Body of pancreas (tissue), 4 donors: Measurements from ENCODE around the gene FKBP3.

Experiments
- POLR2A ChIP-seq, 3 donors: fragments of 450-650 bp; IDR thresholded peaks; one replicate each; pipeline ENCODE4 v1.6.1; 2016; ENCODE audit warnings: antibody characterized with exemption in 3 of 3, mild to moderate bottlenecking in 2 of 3
- TF ChIP-seq, protein P1 (sequence below), 7 experiments: fragments of 450-650 bp in 4 of 7; fragments of 200-600 bp in 3 of 7; sonication (generic) in 3 of 7; IDR thresholded peaks; one replicate each; pipeline ENCODE4 v1.5.1; 2016 to 2019; ENCODE audit warnings: antibody characterized with exemption in 7 of 7

GRCh38 chr14:45083617-45083975, 50.7 kb downstream of the FKBP3 start:
- TF ChIP-seq, protein P1, sequence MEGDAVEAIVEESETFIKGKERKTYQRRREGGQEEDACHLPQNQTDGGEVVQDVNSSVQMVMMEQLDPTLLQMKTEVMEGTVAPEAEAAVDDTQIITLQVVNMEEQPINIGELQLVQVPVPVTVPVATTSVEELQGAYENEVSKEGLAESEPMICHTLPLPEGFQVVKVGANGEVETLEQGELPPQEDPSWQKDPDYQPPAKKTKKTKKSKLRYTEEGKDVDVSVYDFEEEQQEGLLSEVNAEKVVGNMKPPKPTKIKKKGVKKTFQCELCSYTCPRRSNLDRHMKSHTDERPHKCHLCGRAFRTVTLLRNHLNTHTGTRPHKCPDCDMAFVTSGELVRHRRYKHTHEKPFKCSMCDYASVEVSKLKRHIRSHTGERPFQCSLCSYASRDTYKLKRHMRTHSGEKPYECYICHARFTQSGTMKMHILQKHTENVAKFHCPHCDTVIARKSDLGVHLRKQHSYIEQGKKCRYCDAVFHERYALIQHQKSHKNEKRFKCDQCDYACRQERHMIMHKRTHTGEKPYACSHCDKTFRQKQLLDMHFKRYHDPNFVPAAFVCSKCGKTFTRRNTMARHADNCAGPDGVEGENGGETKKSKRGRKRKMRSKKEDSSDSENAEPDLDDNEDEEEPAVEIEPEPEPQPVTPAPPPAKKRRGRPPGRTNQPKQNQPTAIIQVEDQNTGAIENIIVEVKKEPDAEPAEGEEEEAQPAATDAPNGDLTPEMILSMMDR (IDR thresholded peaks at IDR 0.05): no peak
- TF ChIP-seq POLR2A (IDR thresholded peaks at IDR 0.05): no peak
